DMS 273 treated with DMSO at 0.1 percent for 48 hours (cell line): ENCODE results near the gene ARL4A.
"Not testable (repeated sequence)": the region's sequence is repeated elsewhere in the genome, so short reads cannot be mapped to it uniquely, and the experiment has no call there.

Experiments used
- DNase-seq: peaks from one replicate; lab custom pipeline; 2025; lab: John Stamatoyannopoulos, UW

The ARL4A gene

GRCh38 chr7:12686891-12687717 lies at the start of gene ARL4A:
Gene ARL4A, plus strand, starts transcription at chr7:12687633. Its CDS starts 622 bp downstream, at chr7:12688255.
- DNase-seq, result peak; percentile 98

GRCh38 chr7:12637819-12638592 lies 49.4 kb upstream of the ARL4A start:
- DNase-seq, result peak; percentile 57

- no peak for DNase-seq
These were observed 48.5 kb upstream of the ARL4A start for GRCh38 chr7:12638851-12639456.

GRCh38 chr7:12640299-12641096 lies 46.9 kb upstream of the ARL4A start:
- DNase-seq, result no peak

- no peak for DNase-seq
These were observed 46.2 kb upstream of the ARL4A start for GRCh38 chr7:12641196-12641595.

GRCh38 chr7:12642508-12642907 lies 44.9 kb upstream of the ARL4A start:
- no peak for DNase-seq

- DNase-seq, result no peak
These were observed 44.3 kb upstream of the ARL4A start for GRCh38 chr7:12643001-12643643.

- DNase-seq, result no peak
These were observed 43.8 kb upstream of the ARL4A start for GRCh38 chr7:12643644-12644043.

GRCh38 chr7:12645212-12645611 lies 42.2 kb upstream of the ARL4A start:
- not testable (repeated sequence) for DNase-seq

- DNase-seq, result no peak
These were observed 41.3 kb upstream of the ARL4A start for GRCh38 chr7:12646139-12646538.

- no peak for DNase-seq
These were observed 39.8 kb upstream of the ARL4A start for GRCh38 chr7:12647364-12648219.

GRCh38 chr7:12648704-12649261 lies 38.6 kb upstream of the ARL4A start:
- DNase-seq, result no peak

GRCh38 chr7:12649348-12649747 lies 38.1 kb upstream of the ARL4A start:
- DNase-seq, result no peak

GRCh38 chr7:12650080-12650479 lies 37.4 kb upstream of the ARL4A start:
- DNase-seq, result no peak

GRCh38 chr7:12653110-12653509 lies 34.3 kb upstream of the ARL4A start:
- DNase-seq, result no peak

- no peak for DNase-seq
These were observed 33.9 kb upstream of the ARL4A start for GRCh38 chr7:12653518-12653917.

GRCh38 chr7:12655161-12655560 lies 32.3 kb upstream of the ARL4A start:
- no peak for DNase-seq

GRCh38 chr7:12660423-12660822 lies 27.0 kb upstream of the ARL4A start:
- DNase-seq, result not testable (repeated sequence)

GRCh38 chr7:12660986-12661385 lies 26.4 kb upstream of the ARL4A start:
- not testable (repeated sequence) for DNase-seq

- no peak for DNase-seq
These were observed 25.9 kb upstream of the ARL4A start for GRCh38 chr7:12661581-12661980.
